ENCODE results near the gene PRKN.
A peak's percentile ranks its signal among the peaks of the same experiment; 100 is the strongest.

Gene PRKN

GRCh38 chr6:161446296-161446925 lies 1281.2 kb downstream of the PRKN start:
- no peak for TF ChIP-seq CTCF (IDR thresholded peaks at IDR 0.05; ENCODE audit: low read depth, low read length, missing control alignments)
- DNase-seq (ENCODE audit: low read depth) = no peak
- no peak overlapping the region for H3K4me3 ChIP-seq (ENCODE audit: low read depth, low read length)

GRCh38 chr6:161445021-161445799 lies 1282.4 kb downstream of the PRKN start:
- no peak for TF ChIP-seq CTCF (IDR thresholded peaks at IDR 0.05; ENCODE audit: low read depth, low read length, missing control alignments)
- no peak for DNase-seq (ENCODE audit: low read depth)
- no peak overlapping the region for H3K4me3 ChIP-seq (ENCODE audit: low read depth, low read length)

GRCh38 chr6:161444464-161444863 lies 1283.1 kb downstream of the PRKN start:
- H3K4me3 ChIP-seq (ENCODE audit: low read depth, low read length) = no peak overlapping the region
- TF ChIP-seq CTCF (IDR thresholded peaks at IDR 0.05; ENCODE audit: low read depth, low read length, missing control alignments) = peak; percentile 10
- no peak for DNase-seq (ENCODE audit: low read depth)

GRCh38 chr6:161443848-161444247 lies 1283.7 kb downstream of the PRKN start:
- TF ChIP-seq CTCF (IDR thresholded peaks at IDR 0.05; ENCODE audit: low read depth, low read length, missing control alignments) = no peak
- DNase-seq (ENCODE audit: low read depth) = no peak
- H3K4me3 ChIP-seq (ENCODE audit: low read depth, low read length) = no peak overlapping the region

- TF ChIP-seq CTCF (IDR thresholded peaks at IDR 0.05; ENCODE audit: low read depth, low read length, missing control alignments) = no peak
Measured at GRCh38 chr6:161442420-161442819, 1285.1 kb downstream of the PRKN start.

GRCh38 chr6:161440299-161440698 lies 1287.3 kb downstream of the PRKN start:
- no peak overlapping the region for H3K4me3 ChIP-seq (ENCODE audit: low read depth, low read length)
- no peak for TF ChIP-seq CTCF (IDR thresholded peaks at IDR 0.05; ENCODE audit: low read depth, low read length, missing control alignments)
- DNase-seq (ENCODE audit: low read depth) = no peak

More at GRCh38 chr6:161442420-161442819, 1285.1 kb downstream of the PRKN start:
- H3K4me3 ChIP-seq (ENCODE audit: low read depth, low read length) = no peak overlapping the region
- no peak for DNase-seq (ENCODE audit: low read depth)

Data from GM12864 (cell line).